ENCODE results near the gene FEV. TPM values are rescaled to one million over a fixed set of nuclear protein-coding genes. Genes with fewer than 3 reads are reported as not detected.

The FEV gene
- total RNA-seq, 2 donors from 2014 or later, result 1.8 to 25.9 TPM

GRCh38 chr2:218961229-218961628 lies 23.8 kb downstream of the FEV start:
- WGBS, result 6% methylated on average over 4 of the region's 4 CpGs
- no peak for TF ChIP-seq POLR2AphosphoS5 (IDR thresholded peaks at IDR 0.05)
- no peak for TF ChIP-seq CTCF (IDR thresholded peaks at IDR 0.05)
- no peak for TF ChIP-seq POLR2A (IDR thresholded peaks at IDR 0.05)
- Histone ChIP-seq H3K27ac (no peak overlapping the region), H3K4me3 (no peak overlapping the region), H3K9me3 (no peaks in the 10 kb centered on the region), H3K36me3 (no peaks in the 10 kb centered on the region), H3K27me3 (replicated peaks; ENCODE audit: insufficient read depth) (peaks cover 45% of the 10 kb centered on the region), H3K4me1 (replicated peaks) (no peaks in the 10 kb centered on the region)
- DNase-seq (ENCODE audit: low spot score), result no peak
- intact Hi-C loops (cut with DNase I), result no loop called here

- H3K4me3 ChIP-seq, result no peak overlapping the region
- DNase-seq (ENCODE audit: low spot score), result no peak
- no peaks in the 10 kb centered on the region for H3K36me3 ChIP-seq
- 2% methylated on average over 86 of the region's 87 CpGs for WGBS
- intact Hi-C loops (cut with DNase I), result no loop called here
- H3K4me1 ChIP-seq (replicated peaks), result no peaks in the 10 kb centered on the region
- H3K9me3 ChIP-seq, result no peaks in the 10 kb centered on the region
- no peak overlapping the region for H3K27ac ChIP-seq
- no peak for TF ChIP-seq POLR2A (IDR thresholded peaks at IDR 0.05)
- TF ChIP-seq POLR2AphosphoS5 (IDR thresholded peaks at IDR 0.05), result no peak
- no peak for TF ChIP-seq CTCF (IDR thresholded peaks at IDR 0.05)
- H3K27me3 ChIP-seq (replicated peaks; ENCODE audit: insufficient read depth), result peaks cover 45% of the 10 kb centered on the region
These were observed 24.4 kb downstream of the FEV start for GRCh38 chr2:218960309-218961165.

- intact Hi-C loops (cut with DNase I), result no loop called here
- Histone ChIP-seq H3K9me3 (no peaks in the 10 kb centered on the region), H3K4me1 (replicated peaks) (no peaks in the 10 kb centered on the region), H3K4me3 (peak overlapping the region; percentile 15 to 30), H3K27me3 (replicated peaks; ENCODE audit: insufficient read depth) (peaks cover 45% of the 10 kb centered on the region), H3K36me3 (no peaks in the 10 kb centered on the region), H3K27ac (no peak overlapping the region)
- 2% methylated on average over 51 of the region's 67 CpGs for WGBS
- no peak for DNase-seq (ENCODE audit: low spot score)
- TF ChIP-seq POLR2A (IDR thresholded peaks at IDR 0.05), result no peak
- TF ChIP-seq CTCF (IDR thresholded peaks at IDR 0.05), result no peak
- no peak for TF ChIP-seq POLR2AphosphoS5 (IDR thresholded peaks at IDR 0.05)
These were observed 25.1 kb downstream of the FEV start for GRCh38 chr2:218959761-218960308.

GRCh38 chr2:218959141-218959731 lies 25.7 kb downstream of the FEV start, which contains the start of gene CDK5R2:
Gene CDK5R2 (plus strand): TSS chr2:218959666. CDS start chr2:218959821, 155 bp downstream.
- Histone ChIP-seq H3K9me3 (no peaks in the 10 kb centered on the region), H3K27ac (no peak within 1 kb of the TSS), H3K27me3 (replicated peaks; ENCODE audit: insufficient read depth) (peaks cover 43% of the 10 kb centered on the region), H3K4me3 (peak within 1 kb of the TSS; percentile 15 to 30), H3K36me3 (no peaks in the 10 kb centered on the region), H3K4me1 (replicated peaks) (no peaks in the 10 kb centered on the region)
- 2% methylated on average over 33 of the region's 37 CpGs for WGBS
- TF ChIP-seq POLR2AphosphoS5 (IDR thresholded peaks at IDR 0.05), result peak; percentile 47
- no peak for TF ChIP-seq CTCF (IDR thresholded peaks at IDR 0.05)
- TF ChIP-seq POLR2A (IDR thresholded peaks at IDR 0.05), result no peak
- intact Hi-C loops (cut with DNase I), result no loop called here
- peak; percentile 51 for DNase-seq (ENCODE audit: low spot score)

Measured in prostate gland (tissue), 2 donors.